ENCODE measurements around the gene GRID2.
"Not testable (repeated sequence)": the region's sequence is repeated elsewhere in the genome, so short reads cannot be mapped to it uniquely, and the experiment has no call there.

Gene GRID2

DNA sequence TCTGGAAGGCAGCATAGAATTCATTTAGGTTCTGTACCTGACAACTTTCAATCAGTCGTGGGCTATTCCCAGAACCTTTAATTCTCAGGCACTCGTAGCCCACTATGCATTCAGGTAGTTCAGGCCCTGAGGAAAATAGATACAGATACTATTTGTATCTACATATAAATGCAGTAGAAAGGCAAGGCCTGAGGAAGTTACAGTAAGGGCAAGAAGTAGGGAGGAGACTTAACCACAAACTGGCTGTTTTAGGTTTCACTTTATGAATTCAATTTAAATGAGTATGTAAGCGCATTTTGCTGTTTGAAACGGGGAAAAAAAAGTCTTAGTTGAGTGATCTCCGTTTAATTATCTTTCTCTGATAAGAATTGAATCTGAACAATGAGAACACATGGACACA lies 995.4 kb downstream of the GRID2 start:
- no peak for TF ChIP-seq POLR2A (IDR thresholded peaks at IDR 0.05; ENCODE audit: low read depth, low read length)
- no peak for DNase-seq (ENCODE audit: insufficient read length, low spot score)
- no peak for FAIRE-seq

DNA sequence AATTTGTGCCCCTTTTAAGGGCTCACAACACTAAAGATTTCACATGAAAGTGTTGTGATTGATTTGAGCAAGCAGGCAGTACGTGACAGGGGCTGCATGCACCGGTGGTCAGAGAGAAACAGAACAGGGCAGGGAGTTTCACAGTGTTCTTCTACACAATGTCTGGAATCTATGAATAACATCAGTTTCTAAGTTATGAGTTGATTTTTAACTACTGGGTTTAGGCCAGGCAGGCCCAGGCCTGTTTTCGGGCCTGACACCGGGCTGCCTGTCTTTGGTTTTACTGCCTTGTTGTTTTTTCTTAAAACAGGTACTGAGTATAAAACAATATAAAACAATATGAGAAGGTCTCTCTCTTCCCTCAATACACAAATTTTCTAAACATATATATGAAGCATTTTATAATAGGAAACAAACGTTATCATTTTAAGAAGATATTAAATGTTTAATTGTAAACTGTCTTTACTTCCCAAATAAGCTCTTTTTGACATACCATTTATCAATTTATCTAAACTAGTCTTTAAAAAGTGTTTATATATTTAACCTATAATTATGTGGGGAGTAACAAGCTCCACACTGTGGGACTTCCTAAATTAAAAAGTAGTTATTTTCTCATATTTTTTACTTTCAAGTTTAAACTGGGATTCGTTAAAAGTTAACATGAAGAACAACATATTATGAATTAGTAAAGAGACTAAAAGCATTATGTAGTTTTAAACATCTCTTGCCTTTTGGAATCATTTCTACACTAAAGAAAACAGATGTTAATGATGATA lies 997.2 kb downstream of the GRID2 start:
- DNase-seq (ENCODE audit: insufficient read length, low spot score); FAIRE-seq: not testable (repeated sequence)

DNA sequence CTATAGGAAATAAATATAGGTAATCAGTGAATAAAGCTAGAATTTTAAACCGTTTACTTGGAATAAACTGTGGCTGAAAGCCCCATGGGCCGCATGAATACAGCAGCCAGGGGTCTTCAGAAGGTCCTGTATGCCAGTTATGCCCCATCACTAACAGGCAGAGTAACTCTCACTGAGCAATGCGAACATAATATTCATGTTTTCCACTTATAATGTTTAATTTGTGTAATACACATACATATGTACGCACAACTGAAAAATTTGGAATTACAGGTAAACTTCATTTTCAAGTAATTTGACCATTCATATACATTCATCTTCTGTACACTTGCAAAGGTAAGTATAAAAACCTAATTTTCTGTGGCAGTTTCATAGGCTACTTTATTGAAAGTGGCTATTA lies 998.5 kb downstream of the GRID2 start:
- FAIRE-seq = no peak
- DNase-seq (ENCODE audit: insufficient read length, low spot score) = no peak
- TF ChIP-seq POLR2A (IDR thresholded peaks at IDR 0.05; ENCODE audit: low read depth, low read length) = no peak

DNA sequence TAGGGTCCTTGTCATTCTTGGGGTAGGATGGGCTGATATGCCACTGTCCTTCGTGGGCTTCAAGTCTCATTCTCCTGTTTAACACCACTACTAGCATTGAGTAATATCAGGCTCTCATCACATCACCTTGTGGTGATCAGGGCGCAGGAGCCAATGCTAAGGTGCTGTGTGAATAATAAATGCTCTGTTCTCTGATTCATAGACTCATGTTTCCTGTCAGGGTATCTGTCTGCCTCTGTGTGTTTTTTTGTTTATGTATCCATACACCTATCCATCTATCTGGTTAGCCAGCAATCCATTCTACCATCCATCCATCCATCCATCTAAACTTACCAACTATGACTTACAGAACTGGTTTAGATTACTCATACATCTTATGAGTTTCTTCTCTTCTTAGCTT lies 999.7 kb downstream of the GRID2 start:
- FAIRE-seq (no peak), DNase-seq (ENCODE audit: insufficient read length, low spot score) (no peak)
- no peak for TF ChIP-seq POLR2A (IDR thresholded peaks at IDR 0.05; ENCODE audit: low read depth, low read length)

DNA sequence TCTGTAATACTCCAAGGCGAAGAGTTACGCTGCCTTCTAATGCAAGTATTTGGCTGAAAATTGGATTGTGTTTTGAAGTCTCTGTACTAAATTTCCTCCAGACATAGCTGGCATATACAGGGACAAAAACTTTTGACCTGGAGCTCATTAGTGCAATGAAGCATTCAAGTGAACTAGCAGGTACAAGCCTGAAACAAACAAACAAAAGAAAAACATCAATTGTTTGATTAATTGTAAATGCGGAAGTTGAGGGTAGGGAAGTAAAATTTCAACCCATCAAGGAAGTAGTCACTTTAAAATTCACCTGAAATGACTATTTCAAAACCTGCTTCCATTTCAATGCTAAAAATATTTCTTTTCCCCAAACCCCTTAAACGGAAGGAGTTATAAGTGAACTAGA lies 1008.5 kb downstream of the GRID2 start:
- no peak for FAIRE-seq
- DNase-seq (ENCODE audit: insufficient read length, low spot score) = no peak
- TF ChIP-seq POLR2A (IDR thresholded peaks at IDR 0.05; ENCODE audit: low read depth, low read length) = no peak

DNA sequence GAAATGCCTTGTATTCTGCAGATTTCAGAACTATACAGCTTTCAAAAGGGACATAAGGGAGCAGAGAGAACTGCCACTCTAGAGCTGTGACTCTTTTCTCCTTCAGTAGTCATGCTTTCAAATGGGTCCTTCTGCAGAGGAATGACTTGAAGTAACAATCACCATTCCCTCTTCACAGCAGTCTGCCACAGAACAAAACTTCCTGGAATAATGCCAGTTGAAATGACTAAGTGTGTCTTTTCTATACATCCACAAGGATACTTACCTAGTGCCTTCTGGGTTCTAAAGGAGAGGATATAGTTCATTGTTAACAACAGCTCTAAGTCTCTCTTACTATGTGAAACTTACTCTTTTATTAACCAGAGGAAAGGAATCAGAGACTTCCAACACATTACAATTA lies 1009.4 kb downstream of the GRID2 start:
- DNase-seq (ENCODE audit: insufficient read length, low spot score) (no peak), FAIRE-seq (peak; percentile 36)
- no peak for TF ChIP-seq POLR2A (IDR thresholded peaks at IDR 0.05; ENCODE audit: low read depth, low read length)

DNA sequence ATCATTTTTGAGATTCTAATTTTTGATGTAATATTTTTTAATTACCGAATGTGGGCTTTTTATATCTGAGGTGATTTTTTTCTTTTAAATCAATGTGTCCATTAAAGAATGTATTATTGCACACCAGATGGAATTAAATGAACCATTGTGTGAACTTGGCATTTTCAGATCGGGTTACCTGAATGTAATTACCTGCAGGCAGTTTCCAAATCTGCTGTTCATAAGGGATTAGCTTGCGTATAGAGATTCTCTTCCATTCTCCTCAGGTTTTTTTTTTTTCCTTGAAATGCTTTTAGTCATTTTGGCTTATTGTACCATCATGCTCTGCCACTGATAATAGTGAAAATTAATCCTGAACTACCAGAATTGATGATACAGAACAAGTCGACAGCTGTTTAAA lies 1013.3 kb downstream of the GRID2 start:
- no peak for TF ChIP-seq POLR2A (IDR thresholded peaks at IDR 0.05; ENCODE audit: low read depth, low read length)
- FAIRE-seq (no peak), DNase-seq (ENCODE audit: insufficient read length, low spot score) (no peak)

DNA sequence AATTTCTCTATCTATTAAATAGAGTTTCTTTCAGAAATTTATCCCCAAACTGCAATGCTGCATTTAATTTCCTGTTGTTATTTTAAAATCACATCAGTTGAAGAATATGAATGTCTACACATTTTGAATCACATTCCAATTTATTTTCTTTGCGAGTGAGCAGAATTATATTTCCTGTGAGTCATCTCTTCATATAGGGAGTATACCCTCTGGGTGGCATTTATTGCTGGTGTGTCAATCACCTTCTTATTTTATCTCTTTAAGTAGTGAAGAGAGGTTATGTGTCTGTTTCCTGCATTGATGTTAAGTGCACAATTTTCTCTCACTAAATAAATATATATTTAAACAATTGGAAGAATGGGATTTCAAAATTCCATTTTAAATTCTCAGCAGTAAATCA lies 1013.8 kb downstream of the GRID2 start:
- no peak for TF ChIP-seq POLR2A (IDR thresholded peaks at IDR 0.05; ENCODE audit: low read depth, low read length)
- FAIRE-seq (no peak), DNase-seq (ENCODE audit: insufficient read length, low spot score) (no peak)

DNA sequence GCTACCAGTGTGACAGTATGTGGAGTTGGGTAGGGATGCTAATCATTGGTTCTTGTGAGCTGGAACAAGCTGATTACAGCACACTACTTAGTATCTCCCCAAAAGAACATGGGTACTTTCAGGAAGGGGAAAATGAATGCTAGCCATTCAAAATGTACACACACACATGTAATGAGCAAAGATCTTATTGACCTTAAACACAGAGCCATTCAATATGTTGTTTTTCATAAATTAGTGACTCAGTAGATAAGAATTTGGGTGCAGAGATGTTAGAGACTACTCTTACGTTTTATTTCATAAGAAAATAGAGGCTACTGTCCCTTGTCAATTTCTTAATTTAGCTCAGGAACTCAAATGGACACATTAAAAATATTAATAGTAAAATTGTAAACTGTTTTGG lies 1015.3 kb downstream of the GRID2 start:
- no peak for TF ChIP-seq POLR2A (IDR thresholded peaks at IDR 0.05; ENCODE audit: low read depth, low read length)
- FAIRE-seq (no peak), DNase-seq (ENCODE audit: insufficient read length, low spot score) (no peak)

DNA sequence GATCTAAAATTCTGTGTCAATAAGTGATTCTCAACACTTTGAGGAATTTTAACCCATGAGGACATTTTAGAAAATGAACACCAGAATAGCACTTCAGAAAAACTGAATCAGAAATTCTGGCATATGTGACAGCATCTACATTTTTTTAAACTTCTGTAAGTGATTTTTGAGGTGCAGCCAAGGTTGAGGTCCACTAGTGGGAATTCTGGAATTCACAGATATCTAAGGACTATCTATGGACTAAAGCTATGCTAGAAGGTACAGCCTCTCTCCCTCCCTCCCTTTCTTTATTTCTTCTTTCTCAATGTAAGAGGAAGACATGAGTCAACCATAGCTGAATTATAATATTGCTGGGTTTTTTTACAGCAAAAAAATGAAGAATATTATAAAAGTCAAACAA lies 1016.6 kb downstream of the GRID2 start:
- FAIRE-seq (no peak), DNase-seq (ENCODE audit: insufficient read length, low spot score) (no peak)

DNA sequence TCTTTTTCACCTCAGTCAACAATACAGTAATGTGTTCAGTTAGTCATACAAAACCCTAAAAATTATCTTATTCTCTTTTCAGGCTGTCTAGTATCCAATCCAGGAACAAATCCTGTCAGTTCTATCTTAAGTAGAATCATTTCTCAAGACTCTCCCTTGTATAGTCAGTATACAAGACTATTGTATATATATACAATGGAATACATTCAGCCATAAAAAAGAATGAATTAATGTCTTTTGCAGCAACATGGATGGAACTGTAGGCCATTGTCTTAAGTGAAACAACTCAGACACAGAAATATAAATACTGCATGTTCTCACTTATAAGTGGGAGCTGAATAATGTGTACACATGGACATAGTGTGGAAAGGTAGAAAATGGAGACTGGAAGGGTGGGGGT lies 1023.6 kb downstream of the GRID2 start:
- DNase-seq (ENCODE audit: insufficient read length, low spot score) (no peak), FAIRE-seq (no peak)
- TF ChIP-seq POLR2A (IDR thresholded peaks at IDR 0.05; ENCODE audit: low read depth, low read length) = no peak

More for the DNA sequence above, 1016.6 kb downstream of the GRID2 start:
- TF ChIP-seq POLR2A (IDR thresholded peaks at IDR 0.05; ENCODE audit: low read depth, low read length) = no peak

DNA sequence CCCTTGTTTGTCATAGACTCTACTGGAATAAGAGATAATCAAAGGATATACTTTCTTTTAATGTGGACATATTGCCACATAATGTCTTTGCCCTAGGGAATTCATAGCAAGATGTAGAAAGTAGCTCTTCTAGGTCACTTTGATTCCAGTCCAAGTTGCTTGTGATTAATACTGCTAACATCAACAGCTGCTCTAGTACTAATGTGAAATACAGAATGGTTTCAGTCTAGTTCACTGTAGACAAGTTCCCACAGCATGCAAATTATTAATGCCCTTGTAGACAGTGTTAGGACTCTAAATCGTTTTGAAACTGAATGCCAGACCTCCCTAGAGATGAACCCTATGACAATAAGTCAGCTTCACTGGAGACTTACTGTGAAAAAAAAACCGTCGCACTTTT lies 1030.2 kb downstream of the GRID2 start:
- DNase-seq (ENCODE audit: insufficient read length, low spot score) = no peak
- TF ChIP-seq POLR2A (IDR thresholded peaks at IDR 0.05; ENCODE audit: low read depth, low read length) = no peak
- FAIRE-seq = no peak

DNA sequence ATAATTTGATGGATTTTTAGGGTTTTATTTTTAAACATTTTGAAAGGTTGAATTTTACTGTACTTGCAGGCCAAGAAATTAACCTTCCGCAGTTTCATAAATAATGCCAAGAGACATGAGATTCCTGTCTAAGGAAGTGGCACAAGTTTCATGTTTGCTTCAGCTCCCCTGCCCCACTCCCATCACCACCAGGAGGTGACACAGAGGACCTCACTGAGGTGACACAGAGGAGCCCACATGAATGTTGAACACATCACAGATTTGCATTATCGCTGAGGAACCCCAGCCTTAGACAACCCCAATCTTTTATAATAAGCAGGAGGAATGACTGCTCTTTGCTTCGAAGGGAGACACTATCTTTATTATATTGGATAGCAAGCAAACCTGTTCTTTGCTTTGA lies 1033.4 kb downstream of the GRID2 start:
- DNase-seq (ENCODE audit: insufficient read length, low spot score) = no peak
- no peak for TF ChIP-seq POLR2A (IDR thresholded peaks at IDR 0.05; ENCODE audit: low read depth, low read length)
- no peak for FAIRE-seq

DNA sequence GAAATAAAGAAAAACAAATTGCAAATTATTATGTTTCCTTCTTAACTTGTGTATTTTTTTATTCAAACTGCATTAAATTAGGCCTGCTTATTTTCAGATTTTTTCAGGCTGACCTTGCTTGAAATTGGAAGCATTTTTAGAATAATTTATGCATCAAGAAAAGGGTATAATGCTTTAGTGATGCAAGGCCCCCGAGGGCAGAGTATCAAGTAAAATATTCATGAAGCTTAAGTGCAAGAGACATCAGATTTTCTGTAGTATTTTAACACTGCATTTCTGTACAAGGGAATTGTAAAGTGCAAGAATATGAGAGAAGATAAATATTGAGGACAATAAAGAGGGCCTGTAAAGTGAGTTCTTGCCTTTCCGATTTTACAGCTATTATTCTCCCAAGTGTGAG lies 1039.0 kb downstream of the GRID2 start:
- no peak for TF ChIP-seq POLR2A (IDR thresholded peaks at IDR 0.05; ENCODE audit: low read depth, low read length)
- DNase-seq (ENCODE audit: insufficient read length, low spot score) = no peak
- FAIRE-seq = no peak

DNA sequence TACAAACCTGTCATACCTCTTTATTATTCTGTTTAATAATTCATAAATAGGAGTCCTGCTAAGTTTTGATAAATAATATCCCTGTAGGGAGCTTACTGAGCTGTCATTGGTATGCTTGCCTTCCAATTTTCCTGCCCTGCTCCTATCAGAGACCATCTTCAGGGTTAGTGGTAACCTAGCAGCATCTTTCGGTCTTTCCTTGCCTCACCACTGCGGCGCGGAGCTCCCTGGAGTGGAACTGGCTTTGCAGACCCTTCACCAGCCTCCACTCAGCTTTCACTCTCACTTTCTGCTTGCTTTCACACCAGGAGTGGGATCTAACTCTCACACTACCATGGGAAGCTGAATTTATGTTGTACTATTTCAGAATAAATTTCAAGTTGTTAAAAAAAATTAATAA lies 1043.1 kb downstream of the GRID2 start:
- no peak for TF ChIP-seq POLR2A (IDR thresholded peaks at IDR 0.05; ENCODE audit: low read depth, low read length)
- FAIRE-seq = no peak

DNA sequence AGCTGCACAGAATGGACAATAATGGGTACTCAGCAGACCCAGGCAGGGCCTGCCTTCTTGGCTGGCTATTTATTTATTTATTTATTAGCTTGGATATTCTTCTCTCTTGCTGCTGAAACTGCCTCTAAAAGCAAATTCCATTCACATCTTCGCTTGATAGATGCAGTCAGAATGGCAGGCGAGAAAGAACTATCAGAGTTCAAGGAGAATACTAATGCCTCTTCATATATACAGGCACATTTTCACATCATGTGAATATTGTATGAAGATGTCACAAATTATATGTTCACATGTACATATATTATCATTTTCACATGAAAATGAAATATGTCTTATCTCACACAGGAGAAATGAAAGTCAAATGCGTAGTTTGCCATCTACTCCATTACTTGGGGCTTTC lies 1045.1 kb downstream of the GRID2 start:
- no peak for TF ChIP-seq POLR2A (IDR thresholded peaks at IDR 0.05; ENCODE audit: low read depth, low read length)
- FAIRE-seq (no peak), DNase-seq (ENCODE audit: insufficient read length, low spot score) (no peak)

More for the DNA sequence above, 1043.1 kb downstream of the GRID2 start:
- DNase-seq (ENCODE audit: insufficient read length, low spot score) = no peak
